NOMO-1 (cell line): ENCODE data around the gene MKNK1.

Experiments used
- DNase-seq, 2 experiments: peaks; one replicate each; lab custom pipeline; 2025; ENCODE audit not compliant: unreplicated experiment in 2 of 2; lab: John Stamatoyannopoulos, UW

The MKNK1 gene

DNA sequence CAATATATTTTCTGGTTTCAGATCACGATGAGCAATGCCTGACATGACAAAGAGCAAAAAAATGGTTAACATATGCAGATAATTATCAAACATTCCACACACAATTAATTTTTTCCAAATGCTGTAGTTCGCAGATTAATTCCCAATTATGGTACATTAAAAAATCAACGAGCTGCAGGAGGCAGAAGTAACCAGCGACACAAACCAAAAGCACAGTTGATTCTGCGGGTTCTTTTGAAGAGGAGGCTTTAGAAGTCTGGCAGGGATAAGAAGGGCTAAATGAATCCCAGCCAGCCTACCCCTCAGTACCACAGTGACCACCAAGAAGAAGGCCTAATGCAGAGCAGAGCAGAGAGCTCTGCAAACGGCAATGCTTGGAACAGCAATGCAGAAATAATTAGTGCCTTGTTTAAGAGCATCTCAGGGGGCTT lies 35.6 kb downstream of the MKNK1 start:
- no peak for DNase-seq

DNA sequence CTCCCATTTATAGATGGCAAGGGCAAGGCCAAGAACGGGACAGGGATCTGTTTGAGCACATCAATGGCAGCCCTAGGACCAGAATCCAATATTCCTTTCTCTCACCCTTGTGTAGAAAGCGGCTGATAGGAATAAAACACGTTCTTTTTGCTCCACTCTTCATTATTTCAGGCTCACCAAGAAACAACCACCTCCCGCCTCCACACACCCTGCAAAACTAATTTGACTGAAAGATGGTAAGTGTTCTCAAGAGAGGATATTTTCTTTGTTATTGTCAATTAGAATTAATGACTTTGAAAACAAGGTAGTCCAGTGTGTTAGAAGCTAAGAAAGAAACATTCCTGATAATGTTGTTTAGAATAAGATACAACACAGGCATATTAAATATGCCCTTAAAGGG lies 40.7 kb downstream of the MKNK1 start:
- no peak for DNase-seq

DNA sequence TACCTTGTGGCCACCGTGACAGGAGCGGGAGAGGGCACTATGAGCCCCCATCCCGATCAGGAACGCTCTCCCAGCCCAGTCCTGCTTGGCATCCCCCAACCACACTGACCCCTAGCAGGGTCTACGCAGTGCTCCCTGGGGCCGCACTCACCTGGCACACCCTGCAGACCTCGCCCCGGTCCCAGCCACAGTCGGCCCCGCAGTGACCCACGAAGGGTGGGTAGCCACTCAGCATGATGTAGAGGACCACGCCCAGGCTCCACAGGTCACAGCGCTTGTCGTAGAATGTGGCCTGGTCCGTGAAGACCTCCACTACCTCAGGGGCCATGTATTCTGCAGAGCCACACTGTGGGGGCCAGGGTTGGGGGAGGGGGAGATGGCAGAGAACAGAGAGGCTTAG lies 41.6 kb downstream of the MKNK1 start:
- no peak for DNase-seq

DNA sequence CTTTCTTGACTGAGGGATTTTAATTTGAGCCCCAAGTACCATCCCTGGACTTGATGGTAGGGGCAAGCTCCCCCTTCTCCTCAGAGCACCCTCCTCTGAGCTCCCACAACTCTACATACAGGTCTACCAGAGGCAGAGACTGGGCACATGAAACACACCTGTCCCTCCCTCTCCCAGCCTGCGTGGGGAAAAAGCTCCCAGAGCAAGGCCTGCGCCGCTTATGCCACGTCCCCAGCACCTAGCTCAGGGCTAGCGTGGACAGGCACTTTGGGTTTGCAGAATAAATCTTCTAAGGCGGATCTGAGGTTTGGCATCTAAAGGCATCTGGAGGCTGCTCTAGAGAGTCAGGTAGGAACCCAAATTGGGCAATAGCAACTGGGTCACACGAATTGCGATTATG lies 45.1 kb downstream of the MKNK1 start:
- no peak for DNase-seq

DNA sequence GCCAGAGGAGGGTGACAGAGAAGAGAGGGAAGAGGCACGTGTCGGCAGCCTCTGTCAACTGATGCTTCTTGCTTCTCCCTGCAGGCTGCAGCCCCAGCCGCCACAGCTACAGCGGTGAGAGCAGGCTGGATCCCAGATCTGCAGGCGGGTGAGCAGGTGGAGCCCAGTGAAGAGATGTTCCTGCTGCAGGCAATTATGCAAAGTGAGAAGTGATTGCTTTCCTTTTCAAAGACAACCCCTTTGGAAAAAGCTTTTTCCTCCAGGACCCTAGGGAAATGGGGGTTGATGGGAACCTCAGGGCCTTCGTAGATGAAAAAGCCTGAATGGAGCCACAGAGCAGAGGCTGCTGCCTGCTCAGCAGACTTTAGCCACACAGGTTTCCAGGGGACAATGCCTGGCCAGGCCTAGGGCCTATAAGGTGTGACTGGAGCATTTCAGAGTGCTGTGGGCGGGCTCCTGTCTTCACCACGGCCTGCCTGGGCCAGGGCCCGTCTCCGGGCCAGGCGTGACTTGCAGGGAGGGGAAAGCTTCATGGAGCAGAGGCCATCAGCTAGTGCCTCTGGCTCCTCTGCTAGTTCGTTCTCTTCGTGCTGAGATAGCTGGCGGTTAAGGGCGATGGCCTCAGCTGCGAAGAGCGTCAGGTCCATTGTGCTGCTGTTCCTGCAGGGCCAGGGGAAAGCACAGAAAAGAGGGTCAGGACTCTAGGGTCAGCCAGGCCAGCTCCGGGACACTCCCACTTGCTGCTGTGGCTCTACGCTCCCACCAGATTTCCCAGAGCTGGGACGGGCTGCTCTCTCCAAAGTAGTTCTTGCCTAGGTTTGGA lies 45.7 kb downstream of the MKNK1 start:
- no peak for DNase-seq

DNA sequence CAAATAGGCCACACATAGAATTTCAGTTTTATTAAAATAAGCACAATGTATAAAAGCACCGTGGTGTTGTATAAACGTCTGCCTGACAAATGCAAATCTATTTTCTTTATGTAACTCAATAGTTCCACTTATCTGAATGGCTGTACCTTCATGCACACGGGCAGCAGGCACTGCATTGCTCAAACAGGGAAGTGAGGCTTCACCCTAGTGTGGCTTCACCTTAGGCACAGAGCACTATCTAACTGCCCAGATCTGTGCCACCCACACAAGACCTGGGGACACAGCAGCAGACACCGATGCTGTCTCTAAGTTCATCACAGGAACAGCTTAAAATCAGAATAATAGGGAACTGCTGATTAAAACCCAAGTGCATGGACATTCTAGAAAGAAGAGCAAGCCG lies 46.7 kb downstream of the MKNK1 start:
- no peak for DNase-seq

DNA sequence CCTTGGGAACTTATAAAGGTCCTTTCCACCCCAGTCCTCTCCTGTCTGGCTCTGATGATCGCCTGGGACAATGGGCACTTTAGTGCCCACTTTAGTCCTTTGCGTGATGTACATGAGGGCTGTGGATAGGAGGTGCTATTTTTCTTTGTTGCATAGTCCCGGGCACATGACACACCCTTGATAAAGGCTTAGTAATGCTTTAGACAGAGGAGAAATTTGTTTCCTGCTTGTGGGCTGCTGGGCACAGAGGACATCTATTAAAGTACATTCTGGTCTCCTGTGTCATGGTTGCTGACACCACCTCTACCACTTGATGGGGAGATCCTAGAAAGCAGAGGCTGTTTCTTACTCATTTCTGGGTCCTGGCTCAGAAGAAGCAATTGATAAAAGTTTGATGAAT lies 47.2 kb downstream of the MKNK1 start:
- no peak for DNase-seq

DNA sequence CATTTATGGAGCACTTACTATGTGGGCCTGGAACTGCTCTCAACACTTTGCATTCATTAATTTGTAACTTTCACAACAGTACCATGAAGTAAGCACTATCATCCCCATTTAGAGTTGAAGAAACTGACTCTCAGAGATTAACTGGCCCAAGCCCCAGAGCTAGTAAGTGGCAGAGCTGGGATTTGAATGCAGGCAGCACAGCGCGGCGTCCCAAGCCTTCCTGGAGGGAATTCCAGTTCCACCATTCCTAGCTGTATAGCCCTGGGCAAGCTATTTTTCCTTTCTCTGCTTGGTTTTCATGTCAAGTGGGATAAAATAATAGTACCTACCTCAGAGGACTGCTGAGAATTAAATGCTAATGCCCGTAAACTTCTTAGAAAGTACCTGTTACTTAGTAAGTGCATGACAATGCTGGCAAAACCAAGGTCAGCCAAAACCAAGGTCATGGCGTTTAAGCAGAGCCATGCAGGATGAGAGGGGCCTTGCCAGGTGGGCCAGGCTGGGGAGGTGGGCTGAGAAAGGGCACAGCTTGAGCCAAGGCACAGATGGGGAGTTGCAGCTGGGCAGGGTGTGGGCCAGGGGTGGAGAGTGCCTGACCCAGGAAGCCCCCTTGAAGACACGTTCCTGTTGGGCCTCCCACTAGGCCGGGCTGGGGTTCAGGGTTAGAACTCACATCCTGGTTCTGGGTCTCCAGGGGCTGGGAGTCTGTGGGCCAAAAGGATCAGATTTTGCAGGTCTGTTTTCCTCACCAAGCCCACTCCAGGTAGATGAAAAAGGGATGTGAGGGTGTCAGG lies 48.0 kb downstream of the MKNK1 start:
- no peak for DNase-seq

DNA sequence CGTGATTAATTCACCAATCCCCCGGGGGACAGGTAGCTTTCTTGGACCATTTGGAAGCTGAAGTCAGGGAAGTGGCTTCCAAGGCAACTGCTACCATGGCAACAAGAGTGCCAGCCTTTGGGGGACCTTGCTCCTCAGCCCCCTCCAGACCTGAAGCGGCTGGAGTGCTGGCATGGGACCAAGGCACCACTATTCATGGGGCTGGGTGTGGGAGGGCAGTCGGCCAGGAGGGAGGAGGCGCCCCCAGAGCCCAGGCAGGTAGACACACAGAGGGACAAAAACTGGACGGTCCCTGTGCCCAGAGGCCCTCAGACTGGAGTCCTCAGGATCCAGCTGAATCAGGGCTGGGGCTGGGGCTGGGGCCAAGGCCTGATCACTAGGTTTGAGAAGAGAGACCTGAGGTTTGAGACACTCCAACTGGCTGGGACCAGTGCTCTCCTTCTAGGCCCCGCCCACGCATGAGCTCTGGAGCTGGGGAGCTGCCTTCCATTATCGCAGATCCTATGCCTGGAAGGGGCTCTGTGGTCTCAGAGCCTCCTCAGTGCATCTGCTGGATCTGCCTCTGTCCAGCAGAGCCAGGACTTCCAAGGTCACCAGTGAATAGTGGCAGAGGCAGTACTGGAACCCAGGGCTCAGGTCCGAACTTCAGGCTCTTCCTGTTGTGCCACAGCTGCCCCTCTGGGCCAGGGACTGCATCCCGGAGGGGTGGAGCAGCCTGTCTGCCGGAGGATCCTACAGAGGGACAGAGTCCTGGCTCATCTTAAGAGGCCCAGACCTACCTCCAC lies 49.3 kb downstream of the MKNK1 start:
- no peak for DNase-seq

DNA sequence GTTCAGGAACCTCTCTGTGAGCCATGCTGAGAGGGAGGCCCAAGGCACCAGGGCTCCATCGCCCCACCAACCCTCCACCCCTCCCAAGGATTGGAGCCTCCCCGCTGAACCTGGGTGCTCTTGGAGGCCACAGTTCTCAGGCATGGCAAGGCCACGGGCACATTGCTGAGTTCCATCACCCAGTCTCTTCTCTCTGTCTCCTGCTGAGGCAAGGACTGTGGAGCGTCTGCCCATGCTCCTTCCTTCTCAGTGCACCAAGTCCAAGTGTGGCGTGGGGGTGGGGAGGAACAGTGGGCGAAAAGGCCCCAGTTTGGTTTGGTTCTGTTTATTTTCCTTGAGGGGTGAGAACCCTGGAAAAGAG lies 49.9 kb downstream of the MKNK1 start:
- DNase-seq, result no peak

DNA sequence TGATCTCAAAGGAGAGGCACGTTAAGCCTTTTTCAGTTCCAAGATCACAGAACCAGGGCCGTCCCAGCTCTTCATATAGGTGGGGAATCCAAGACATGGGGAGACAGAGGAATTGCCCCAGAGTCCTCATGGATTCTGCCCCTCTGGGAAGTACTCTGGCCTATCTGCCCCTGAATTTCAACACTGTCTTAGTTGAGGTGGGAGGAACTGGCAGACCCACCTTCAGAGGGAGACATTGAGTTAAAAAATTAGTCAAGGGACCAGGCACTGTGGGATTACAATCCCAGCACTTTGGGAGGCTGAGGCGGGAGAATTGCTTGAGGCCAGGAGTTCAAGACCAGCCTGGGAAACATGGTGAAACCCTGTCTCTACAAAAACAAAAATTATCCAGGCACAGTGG lies 50.6 kb downstream of the MKNK1 start:
- no peak for DNase-seq

DNA sequence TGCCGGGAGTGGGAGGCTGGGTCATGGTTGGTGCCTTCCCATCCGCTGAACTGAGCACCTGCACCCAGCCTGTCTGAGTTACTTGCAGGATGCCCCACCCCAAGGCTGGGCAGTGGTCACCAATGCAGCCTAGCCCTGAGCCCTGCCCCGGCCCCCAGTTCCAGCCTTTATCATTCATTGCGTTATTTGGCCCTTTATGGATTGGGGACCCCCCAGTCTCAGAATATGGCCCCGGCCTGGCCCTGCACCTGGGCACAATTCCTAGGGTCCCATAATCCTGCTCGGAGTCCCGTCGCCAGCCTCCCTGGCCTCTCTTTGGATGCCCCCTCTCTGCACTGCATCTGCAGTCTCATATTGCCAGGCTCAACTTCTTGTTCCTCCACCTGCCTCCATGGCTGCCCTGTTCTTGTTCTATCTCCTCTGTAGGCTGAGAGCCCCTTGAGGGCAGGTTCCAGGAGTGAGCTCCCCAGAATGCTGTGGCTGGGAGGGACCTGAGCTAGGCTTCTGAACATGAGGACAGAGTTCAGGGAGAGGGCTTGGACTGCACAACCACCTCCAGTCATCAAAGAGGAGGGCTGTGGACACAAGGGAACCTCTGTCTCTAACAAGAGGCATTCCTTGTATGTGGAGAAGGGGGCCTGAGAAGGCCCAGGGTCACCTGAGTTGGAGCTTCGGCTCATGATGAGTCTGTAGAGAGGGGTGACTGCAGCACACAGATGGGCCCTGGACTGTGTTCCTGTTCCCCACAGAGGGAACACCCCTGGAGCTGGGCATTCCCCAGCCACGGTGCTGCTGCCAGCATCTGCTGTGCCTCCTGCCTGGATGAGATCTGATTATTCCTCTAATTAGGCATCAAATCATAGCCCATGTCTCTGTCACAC lies 51.5 kb downstream of the MKNK1 start:
- no peak for DNase-seq

DNA sequence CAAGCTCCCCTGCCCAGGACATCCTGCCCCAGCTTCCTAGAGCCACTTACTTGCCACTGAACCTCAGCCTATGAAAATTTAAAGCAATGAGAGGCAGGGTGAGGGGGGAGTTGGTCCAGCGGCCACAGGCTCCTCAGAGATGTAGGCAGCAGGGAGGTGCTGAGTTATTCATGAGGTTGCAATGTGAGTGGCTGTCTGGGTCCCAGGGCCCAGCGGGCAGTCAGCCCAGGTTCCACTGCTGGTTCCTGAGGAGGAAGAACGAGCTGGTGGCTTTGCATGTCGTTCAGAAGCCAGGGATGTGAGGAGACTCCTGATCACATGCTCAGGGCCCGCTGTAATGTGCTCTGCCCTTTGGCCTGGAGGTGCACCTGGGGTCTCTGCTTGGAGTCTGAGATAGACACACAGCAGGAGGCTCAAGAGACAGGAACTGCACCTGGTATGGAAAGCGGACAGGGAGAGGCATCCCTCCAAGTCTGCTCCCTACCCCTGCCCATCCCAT lies 52.4 kb downstream of the MKNK1 start, which contains the start of gene KNCN:
Gene KNCN, minus strand, starts transcription at position 51 of the 499 bp plus-strand sequence. CDS start 432 bp downstream, outside the sequence.
- DNase-seq, result no peak

DNA sequence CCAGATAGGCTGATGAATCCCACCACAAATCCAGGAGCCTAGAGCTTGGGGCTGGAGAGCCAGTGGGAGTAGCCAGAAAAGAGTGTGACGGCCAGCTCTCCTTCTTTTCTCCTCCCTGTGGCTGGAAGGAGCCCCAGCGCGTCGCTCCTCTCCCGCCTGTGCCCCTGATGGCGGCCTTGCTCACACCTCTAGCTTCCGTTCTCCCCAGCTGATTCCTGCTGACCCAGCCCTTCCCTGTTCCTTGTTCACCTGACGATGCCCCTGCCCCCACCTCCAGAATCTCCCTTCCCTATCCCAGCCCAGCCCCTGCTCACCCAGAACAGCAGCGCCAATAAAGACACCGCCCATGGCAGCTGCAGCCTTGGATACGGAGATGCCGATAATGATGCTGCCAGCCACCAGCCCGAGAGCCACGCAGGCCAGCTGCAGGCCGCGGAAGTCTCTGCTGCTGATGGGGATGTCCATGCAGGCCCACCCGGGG lies 53.3 kb downstream of the MKNK1 start:
- DNase-seq, result no peak

DNA sequence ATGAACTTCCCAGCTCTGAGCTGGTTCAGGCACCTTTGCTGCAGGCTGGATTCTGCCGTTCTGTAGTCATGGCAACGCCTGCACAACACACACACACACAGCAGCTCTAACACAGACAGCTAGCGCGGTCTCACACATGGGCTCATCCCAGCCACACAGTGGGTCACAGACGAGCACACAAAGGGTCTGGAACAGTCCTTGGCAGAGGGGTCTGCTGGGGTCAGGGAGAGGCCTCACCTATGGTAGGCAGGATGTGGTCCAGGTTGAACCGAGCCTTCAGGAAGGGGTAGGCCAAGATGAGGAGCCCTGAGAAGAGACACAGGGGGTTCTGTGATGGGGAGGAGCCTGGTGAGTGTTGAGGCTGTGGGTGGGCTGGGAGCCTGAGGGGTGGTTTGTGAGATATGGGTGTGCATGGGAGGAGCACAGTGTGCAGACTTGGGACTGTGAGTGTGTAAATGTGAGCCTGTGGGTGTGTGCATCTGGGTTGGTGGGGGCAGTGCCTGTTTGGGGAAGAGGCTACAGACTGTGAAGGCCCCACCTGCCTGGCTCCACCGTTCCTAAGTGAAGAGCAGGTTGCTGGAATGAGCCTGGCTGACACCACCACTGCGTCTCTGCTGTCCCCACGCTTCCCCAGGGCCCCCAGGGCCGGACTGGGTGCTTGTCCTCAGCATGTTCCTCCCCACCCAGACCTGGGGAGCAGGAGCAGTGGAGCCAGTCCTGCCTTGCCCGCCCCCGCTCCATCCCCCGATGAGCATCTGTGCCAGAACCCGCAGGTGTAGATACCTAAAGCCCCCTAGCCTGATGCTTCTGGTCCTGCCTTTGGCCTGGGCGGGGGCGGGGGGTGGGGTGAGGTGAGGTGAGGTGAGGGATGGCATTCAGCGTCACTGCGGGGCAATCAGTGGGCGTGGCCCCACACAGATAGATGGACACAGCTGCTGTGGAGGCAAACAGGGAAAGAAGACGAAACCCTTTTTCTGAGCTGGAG lies 54.1 kb downstream of the MKNK1 start:
- DNase-seq, result no peak

DNA sequence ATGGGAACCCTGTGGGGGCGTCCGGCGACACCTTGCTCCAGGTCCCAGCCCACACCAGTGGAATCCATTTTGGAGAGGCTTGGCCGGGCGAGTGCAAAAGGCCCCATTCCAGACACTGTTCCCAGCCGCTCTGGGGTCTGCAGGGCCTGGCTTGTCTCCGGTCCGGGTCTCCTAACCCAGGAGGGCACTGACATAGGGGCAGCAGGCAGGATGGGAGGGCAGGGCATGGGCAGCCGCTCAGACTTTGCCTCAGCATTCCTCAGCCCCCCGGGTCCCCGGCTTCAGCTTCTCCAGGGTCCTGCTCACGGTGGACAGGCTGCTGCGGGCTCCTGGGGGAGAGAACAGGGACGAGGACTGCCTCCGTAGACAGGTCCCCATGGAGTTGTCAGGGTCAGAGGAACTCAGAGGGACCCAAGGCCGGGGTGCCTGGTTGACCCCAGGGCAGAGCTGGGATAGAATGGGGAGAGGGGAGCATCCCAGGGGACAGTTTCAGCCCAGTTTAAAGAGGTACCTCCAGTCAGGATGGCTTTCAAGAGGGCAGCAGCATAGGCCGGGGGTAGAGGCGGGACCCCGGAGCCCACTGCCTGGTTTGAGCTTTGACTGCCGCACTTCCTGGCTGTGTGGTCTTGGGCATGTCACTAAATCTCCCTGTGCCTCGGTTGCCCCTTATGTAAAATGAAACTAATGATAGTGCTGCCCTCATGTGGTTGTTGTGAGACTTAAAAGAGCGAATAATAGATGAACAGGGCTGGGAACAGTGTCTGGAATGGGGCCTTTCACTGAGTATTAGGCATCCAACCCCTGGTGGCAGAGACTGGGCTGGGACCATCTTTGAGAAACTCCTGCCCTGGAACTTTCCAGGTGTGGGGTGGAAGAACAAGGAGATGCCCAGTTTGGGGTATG lies 56.3 kb downstream of the MKNK1 start:
- DNase-seq, result peak in 1 of 2 experiments; percentile 10

DNA sequence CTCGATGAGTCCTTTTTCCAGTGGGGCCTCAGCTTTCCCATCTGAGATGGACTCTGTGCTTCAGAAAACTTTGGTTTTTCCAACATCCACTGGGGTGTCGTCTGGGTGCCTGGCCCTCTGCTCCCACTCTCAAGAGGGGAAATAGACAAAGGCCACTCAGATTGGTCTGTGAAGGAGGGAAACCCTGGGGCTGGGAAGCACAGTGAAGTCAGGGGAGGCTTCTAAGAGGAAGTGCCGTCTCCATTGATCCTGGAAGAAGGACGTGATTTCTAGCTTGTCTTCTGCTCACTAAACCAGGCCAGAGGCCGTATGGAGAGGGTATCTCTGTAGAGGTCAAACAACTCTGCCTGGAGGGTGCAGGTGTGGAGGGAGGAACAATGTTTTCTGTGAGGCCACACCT lies 57.9 kb downstream of the MKNK1 start:
- no peak for DNase-seq

DNA sequence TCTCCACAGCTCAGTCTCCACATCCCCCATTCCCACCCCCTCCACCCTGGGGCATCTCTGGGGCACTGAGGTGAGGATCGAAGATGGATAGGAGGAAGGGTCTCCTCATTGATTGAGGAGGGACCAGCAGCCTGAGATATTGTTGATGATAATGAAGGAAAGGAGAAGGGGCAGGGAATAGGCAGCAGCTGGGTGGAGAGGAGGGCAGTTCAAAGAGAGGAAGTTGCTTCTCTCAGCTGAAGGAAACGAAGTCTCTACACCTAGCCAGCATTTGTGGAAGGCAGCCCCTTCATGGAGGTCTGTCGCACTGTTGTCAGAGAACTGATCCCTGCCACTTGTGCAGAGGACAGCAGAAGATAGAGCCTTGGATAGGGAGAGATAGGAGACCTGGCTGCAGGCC lies 58.3 kb downstream of the MKNK1 start:
- no peak for DNase-seq
